Lung (tissue), 12 donors: ENCODE data around the gene GREB1L. TPM values are rescaled to one million over a fixed set of nuclear protein-coding genes. Genes with fewer than 3 reads are reported as not detected.

Experiments
- ATAC-seq: fragments of 200-7000 bp; cut with Tn5 transposase; one replicate; pipeline ENCODE4 v1.9.1; 2020; ENCODE audit warnings: moderate number of reproducible peaks; ENCODE audit not compliant: insufficient read depth, low FRiP score
- DNase-seq, 3 donors: peaks; one replicate each; pipeline ENCODE4 v3.0.0-alpha.2; 2013 to 2017
- H3K27ac ChIP-seq, 2 donors: one replicate each; pipeline ENCODE4 v1.5.1; 2013; ENCODE audit warnings: mild to moderate bottlenecking in 2 of 2, moderate library complexity in 2 of 2, control low read depth in 1 of 2, inconsistent platforms in 1 of 2, low read depth in 1 of 2, low read length in 1 of 2
- H3K27me3 ChIP-seq, 3 donors: one replicate each; pipeline ENCODE4 v1.5.1; 2013; ENCODE audit warnings: low read length in 2 of 3; ENCODE audit not compliant: control insufficient read depth in 3 of 3, insufficient read depth in 3 of 3
- H3K36me3 ChIP-seq, 4 donors: one replicate each; pipeline ENCODE4 v1.5.1; 2013; ENCODE audit warnings: low read length in 4 of 4, mild to moderate bottlenecking in 1 of 4, moderate library complexity in 1 of 4; ENCODE audit not compliant: control insufficient read depth in 4 of 4, insufficient read depth in 4 of 4
- H3K4me1 ChIP-seq, 5 donors: one replicate each; pipeline ENCODE4 v1.5.1; 2013; ENCODE audit warnings: low read length in 5 of 5, mild to moderate bottlenecking in 2 of 5, moderate library complexity in 1 of 5; ENCODE audit not compliant: control insufficient read depth in 5 of 5, insufficient read depth in 5 of 5
- H3K4me3 ChIP-seq: one replicate; pipeline ENCODE4 v1.5.1; 2013; ENCODE audit warnings: mild to moderate bottlenecking, control low read depth, moderate library complexity
- H3K9ac ChIP-seq, 2 donors: one replicate each; pipeline ENCODE4 v1.5.1; 2013; ENCODE audit warnings: low read length in 2 of 2, control low read depth in 1 of 2; ENCODE audit not compliant: insufficient read depth in 1 of 2
- H3K9me3 ChIP-seq, 4 donors: one replicate each; pipeline ENCODE4 v1.5.1; 2013; ENCODE audit warnings: low read length in 3 of 4, mild to moderate bottlenecking in 1 of 4, moderate library complexity in 1 of 4; ENCODE audit not compliant: control insufficient read depth in 4 of 4, insufficient read depth in 3 of 4
- CTCF ChIP-seq: IDR thresholded peaks from 2 replicates; pipeline ENCODE4 v1.5.1; 2012; ENCODE audit warnings: mild to moderate bottlenecking; ENCODE audit errors: control extremely low read depth, extremely low read depth
- WGBS, 2 donors: extraction: QIAGEN DNeasy Blood & Tissue Kit; methylation state at CpG; one replicate each; pipeline ENCODE4 v1.1.7; 2013; 5-methylcytosine and 5-hydroxymethylcytosine counted together
- polyA plus RNA-seq, 2 donors: library from polyadenylated mRNA; stranded (reverse); fragments of 200-250 nt; gene quantifications; one replicate each; pipeline ENCODE4 v1.2.1, GENCODE V29; 2013
- total RNA-seq, 2 donors: library from RNA; depleted of rRNA in 1 of 2; stranded (reverse); fragments of >200 nt in 1 of 2; gene quantifications; one replicate each; pipeline ENCODE4 v1.2.1, GENCODE V29; 2014 to 2021
- donor health status: control.
- donor health status: control.
- donor health status: Bipolar disorder and iron deficiency.
- donor health status: healthy.
- donor health status: DM: yes; HTN: yes; CAD: no.

The GREB1L gene
- total and polyA plus RNA-seq, 4 donors, result 0.08 to 1.2 (median 0.41) TPM

DNA sequence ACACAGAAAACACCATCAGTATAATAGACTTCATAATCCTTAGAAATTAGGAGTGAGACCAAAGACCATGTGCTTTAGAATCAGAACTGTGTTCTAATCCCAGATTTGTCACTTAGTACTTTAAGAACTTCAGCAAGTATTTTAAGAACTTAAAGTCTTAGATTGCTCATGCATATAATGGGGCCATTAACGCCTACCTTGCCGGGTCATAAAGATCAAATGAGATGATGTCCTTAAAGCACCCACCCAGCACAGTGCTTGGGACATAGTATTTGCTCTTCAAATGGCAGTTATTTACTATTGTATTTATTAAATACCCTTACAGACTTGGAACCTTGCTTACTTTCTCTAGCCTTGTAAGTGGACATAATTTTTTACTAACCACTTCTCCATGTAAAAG is 156.1 kb downstream of the GREB1L start:
- no peak overlapping the region for H3K4me3 ChIP-seq
- H3K4me1 ChIP-seq, result peaks cover 0 to 5% (median 0%) of the 10 kb centered on the region in 5 donors
- DNase-seq, result no peak
- H3K27ac ChIP-seq, result no peak overlapping the region
- H3K36me3 ChIP-seq, result no peaks in the 10 kb centered on the region
- H3K9ac ChIP-seq, result no peak overlapping the region
- no peak for TF ChIP-seq CTCF
- H3K9me3 ChIP-seq, result no peaks in the 10 kb centered on the region
- WGBS, 2 donors, result 75 to 85% methylated on average over 2 of the region's 2 CpGs
- H3K27me3 ChIP-seq, result no peaks in the 10 kb centered on the region
- ATAC-seq, result no peak

GRCh38 chr18:21402272-21402671 is 160.2 kb downstream of the GREB1L start:
- no peak overlapping the region for H3K27ac ChIP-seq
- no peak for ATAC-seq

GRCh38 chr18:21404426-21404825 is 162.4 kb downstream of the GREB1L start:
- H3K36me3 ChIP-seq, result no peaks in the 10 kb centered on the region
- no peak for DNase-seq
- H3K27me3 ChIP-seq, result no peaks in the 10 kb centered on the region
- H3K9me3 ChIP-seq, result no peaks in the 10 kb centered on the region
- no peaks in the 10 kb centered on the region for H3K4me1 ChIP-seq
- H3K9ac ChIP-seq, result no peak overlapping the region
- no peak overlapping the region for H3K4me3 ChIP-seq
- no peak overlapping the region for H3K27ac ChIP-seq
- TF ChIP-seq CTCF, result no peak
- 80 to 81% methylated on average over 1 of the region's 1 CpG for WGBS, 2 donors
- ATAC-seq, result no peak

More at GRCh38 chr18:21402272-21402671, 160.2 kb downstream of the GREB1L start:
- no peak for TF ChIP-seq CTCF
- H3K9ac ChIP-seq, result no peak overlapping the region
- no peaks in the 10 kb centered on the region for H3K36me3 ChIP-seq
- no peaks in the 10 kb centered on the region for H3K27me3 ChIP-seq
- H3K9me3 ChIP-seq, result no peaks in the 10 kb centered on the region
- WGBS, 2 donors, result 97 to 98% methylated on average over 1 of the region's 1 CpG
- H3K4me3 ChIP-seq, result no peak overlapping the region
- H3K4me1 ChIP-seq, result no peaks in the 10 kb centered on the region
- no peak for DNase-seq

DNA sequence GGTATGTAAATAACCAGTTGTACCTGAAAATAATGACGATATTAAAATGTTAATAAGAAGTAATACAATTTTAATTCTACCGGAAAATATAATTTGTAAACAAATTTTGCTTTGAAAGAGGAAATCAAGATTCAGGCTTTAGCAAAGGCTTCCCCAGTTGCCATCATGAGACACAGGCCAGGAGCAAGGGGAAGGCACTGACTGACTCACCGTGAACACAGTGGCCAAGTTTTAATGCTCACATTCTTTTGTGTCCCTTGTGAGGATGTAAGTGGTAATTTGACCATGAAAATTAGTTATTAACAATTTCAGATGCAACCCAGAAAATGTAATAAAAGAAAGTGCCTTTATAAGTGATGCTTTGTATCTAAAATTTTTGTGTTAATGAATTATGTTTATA is 164.1 kb downstream of the GREB1L start:
- Histone ChIP-seq H3K36me3 (no peaks in the 10 kb centered on the region), H3K27me3 (no peaks in the 10 kb centered on the region), H3K27ac (no peak overlapping the region), H3K4me1 (no peaks in the 10 kb centered on the region), H3K4me3 (no peak overlapping the region), H3K9ac (no peak overlapping the region), H3K9me3 (no peaks in the 10 kb centered on the region)
- DNase-seq, result no peak
- TF ChIP-seq CTCF, result no peak
- ATAC-seq, result no peak
- WGBS, 2 donors, result 82 to 84% methylated on average over 3 of the region's 3 CpGs
